GM18505 (cell line): Measurements from ENCODE around the gene DLST.

Experiments used
- ATAC-seq: cut with Tn5 transposase; IDR thresholded peaks from one replicate; pipeline ENCODE4 v1.9.1; 2021; ENCODE audit not compliant: unreplicated experiment
- POLR2A ChIP-seq: IDR thresholded peaks from 4 replicates; pipeline ENCODE4 v1.6.1; 2011; ENCODE audit warnings: borderline replicate concordance; ENCODE audit not compliant: insufficient read depth, insufficient read length; ENCODE audit errors: extremely low read depth

Gene DLST

GRCh38 chr14:74897642-74898041 is 15.9 kb downstream of the DLST start:
- ATAC-seq: no peak
- TF ChIP-seq POLR2A: no peak

- ATAC-seq: no peak
- no peak for TF ChIP-seq POLR2A
These were observed 16.4 kb downstream of the DLST start for GRCh38 chr14:74898083-74898482.

- ATAC-seq: no peak
- TF ChIP-seq POLR2A: no peak
These were observed 17.0 kb downstream of the DLST start for GRCh38 chr14:74898694-74899093.

- TF ChIP-seq POLR2A: no peak
- ATAC-seq: no peak
These were observed 21.4 kb downstream of the DLST start for GRCh38 chr14:74902941-74903705.

- no peak for ATAC-seq
- TF ChIP-seq POLR2A: no peak
These were observed 23.2 kb downstream of the DLST start for GRCh38 chr14:74904635-74905503.

GRCh38 chr14:74905595-74906142 is 24.0 kb downstream of the DLST start:
- TF ChIP-seq POLR2A: peak; percentile 43
- ATAC-seq: no peak

GRCh38 chr14:74906925-74907521 is 25.3 kb downstream of the DLST start:
- no peak for TF ChIP-seq POLR2A
- no peak for ATAC-seq

GRCh38 chr14:74907744-74908143 is 26.0 kb downstream of the DLST start:
- no peak for ATAC-seq
- TF ChIP-seq POLR2A: no peak

GRCh38 chr14:74908861-74909341 is 27.2 kb downstream of the DLST start:
- TF ChIP-seq POLR2A: no peak

GRCh38 chr14:74909501-74909900 is 27.8 kb downstream of the DLST start:
- no peak for ATAC-seq
- TF ChIP-seq POLR2A: no peak

More at GRCh38 chr14:74908861-74909341, 27.2 kb downstream of the DLST start:
- ATAC-seq: no peak

- no peak for TF ChIP-seq POLR2A
- ATAC-seq: no peak
These were observed 28.2 kb downstream of the DLST start for GRCh38 chr14:74909911-74910310.

GRCh38 chr14:74910556-74910955 is 28.8 kb downstream of the DLST start:
- ATAC-seq: no peak
- no peak for TF ChIP-seq POLR2A

- ATAC-seq: no peak
- TF ChIP-seq POLR2A: no peak
These were observed 29.5 kb downstream of the DLST start for GRCh38 chr14:74911221-74911620.
